DOHH2 (cell line): ENCODE measurements around the gene KRTAP10-5.

Experiments used
- H3F3A ChIP-seq: fragments of 200-600 bp; sonication (generic), shearing (Covaris generic); 2 replicates; pipeline ENCODE4 v1.6.0; 2016; ENCODE audit warnings: antibody characterized with exemption, mild to moderate bottlenecking; ENCODE audit not compliant: control insufficient read depth, insufficient read depth
- H3K27ac ChIP-seq: fragments of 200-600 bp; sonication (generic); 2 replicates; pipeline ENCODE4 v1.5.1; 2014; ENCODE audit warnings: low read depth, mild to moderate bottlenecking, low read length, moderate library complexity
- H3K27me3 ChIP-seq: fragments of 200-600 bp; sonication (generic); 2 replicates; pipeline ENCODE4 v1.6.1; 2014; ENCODE audit warnings: mild to moderate bottlenecking, low read length, mixed read lengths; ENCODE audit not compliant: control insufficient read depth
- H3K36me3 ChIP-seq: fragments of 200-600 bp; sonication (generic); 2 replicates; pipeline ENCODE4 v1.6.1; 2014; ENCODE audit warnings: mild to moderate bottlenecking, low read length, moderate library complexity, mixed read lengths; ENCODE audit not compliant: control insufficient read depth
- H3K4me1 ChIP-seq: fragments of 200-600 bp; sonication (generic); 2 replicates; pipeline ENCODE4 v1.6.1; 2014; ENCODE audit warnings: mild to moderate bottlenecking, low read length, mixed read lengths; ENCODE audit not compliant: control insufficient read depth
- H3K4me2 ChIP-seq: fragments of 200-600 bp; sonication (generic); 2 replicates; pipeline ENCODE4 v1.6.0; 2014; ENCODE audit warnings: mild to moderate bottlenecking, low read length, moderate library complexity
- H3K4me3 ChIP-seq: fragments of 200-600 bp; sonication (generic); 2 replicates; pipeline ENCODE4 v1.5.1; 2014; ENCODE audit warnings: mild to moderate bottlenecking, low read length, mixed read lengths
- H3K79me2 ChIP-seq: fragments of 200-600 bp; sonication (generic); 2 replicates; pipeline ENCODE4 v1.6.1; 2014; ENCODE audit warnings: mild to moderate bottlenecking, low read length, mixed read lengths; ENCODE audit not compliant: control insufficient read depth
- H3K9me2 ChIP-seq: fragments of 200-600 bp; sonication (generic); replicated peaks from 2 replicates; pipeline ENCODE4 v1.6.1; 2014; ENCODE audit warnings: mild to moderate bottlenecking, low read length, mixed read lengths; ENCODE audit not compliant: control insufficient read depth
- H3K9me3 ChIP-seq: fragments of 200-600 bp; sonication (generic); 2 replicates; pipeline ENCODE4 v1.6.1; 2014; ENCODE audit warnings: antibody characterized with exemption, low read length, mixed read lengths; ENCODE audit not compliant: control insufficient read depth, insufficient read depth
- H4K20me1 ChIP-seq: fragments of 200-600 bp; sonication (generic); 2 replicates; pipeline ENCODE4 v1.6.0; 2014; ENCODE audit warnings: low read depth, mild to moderate bottlenecking, antibody characterized with exemption, low read length, moderate library complexity; ENCODE audit not compliant: control insufficient read depth, insufficient read depth
- EZH2phosphoT487 ChIP-seq: fragments of 200-600 bp; sonication (generic); IDR thresholded peaks from 2 replicates; pipeline ENCODE4 v1.6.1; 2017; ENCODE audit warnings: borderline replicate concordance, mild to moderate bottlenecking, antibody characterized with exemption, low read length, moderate library complexity, mixed read lengths
- TF ChIP-seq, protein P1 (sequence below): fragments of 200-600 bp; sonication (generic); IDR thresholded peaks from one replicate; pipeline ENCODE4 v1.5.1; 2014; ENCODE audit warnings: antibody characterized with exemption, mild to moderate bottlenecking, low read depth, low read length; ENCODE audit not compliant: poor library complexity, severe bottlenecking

Gene KRTAP10-5

GRCh38 chr21:44595524-44595923, 15.1 kb upstream of the KRTAP10-5 start:
- Histone ChIP-seq H4K20me1 (no peaks in the 10 kb centered on the region), H3K79me2 (no peaks in the 10 kb centered on the region), H3K27ac (no peak overlapping the region), H3K9me2 (no peaks in the 10 kb centered on the region), H3F3A (no peaks in the 10 kb centered on the region), H3K4me3 (no peak overlapping the region), H3K9me3 (no peaks in the 10 kb centered on the region), H3K27me3 (0 out of 2 replicates have a peak, but pooled peaks cover 3% of the 10 kb centered on the region), H3K4me1 (no peaks in the 10 kb centered on the region), H3K36me3 (no peaks in the 10 kb centered on the region), H3K4me2 (no peak overlapping the region)
- TF ChIP-seq, protein P1, sequence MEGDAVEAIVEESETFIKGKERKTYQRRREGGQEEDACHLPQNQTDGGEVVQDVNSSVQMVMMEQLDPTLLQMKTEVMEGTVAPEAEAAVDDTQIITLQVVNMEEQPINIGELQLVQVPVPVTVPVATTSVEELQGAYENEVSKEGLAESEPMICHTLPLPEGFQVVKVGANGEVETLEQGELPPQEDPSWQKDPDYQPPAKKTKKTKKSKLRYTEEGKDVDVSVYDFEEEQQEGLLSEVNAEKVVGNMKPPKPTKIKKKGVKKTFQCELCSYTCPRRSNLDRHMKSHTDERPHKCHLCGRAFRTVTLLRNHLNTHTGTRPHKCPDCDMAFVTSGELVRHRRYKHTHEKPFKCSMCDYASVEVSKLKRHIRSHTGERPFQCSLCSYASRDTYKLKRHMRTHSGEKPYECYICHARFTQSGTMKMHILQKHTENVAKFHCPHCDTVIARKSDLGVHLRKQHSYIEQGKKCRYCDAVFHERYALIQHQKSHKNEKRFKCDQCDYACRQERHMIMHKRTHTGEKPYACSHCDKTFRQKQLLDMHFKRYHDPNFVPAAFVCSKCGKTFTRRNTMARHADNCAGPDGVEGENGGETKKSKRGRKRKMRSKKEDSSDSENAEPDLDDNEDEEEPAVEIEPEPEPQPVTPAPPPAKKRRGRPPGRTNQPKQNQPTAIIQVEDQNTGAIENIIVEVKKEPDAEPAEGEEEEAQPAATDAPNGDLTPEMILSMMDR, result no peak
- TF ChIP-seq EZH2phosphoT487, result no peak

DNA sequence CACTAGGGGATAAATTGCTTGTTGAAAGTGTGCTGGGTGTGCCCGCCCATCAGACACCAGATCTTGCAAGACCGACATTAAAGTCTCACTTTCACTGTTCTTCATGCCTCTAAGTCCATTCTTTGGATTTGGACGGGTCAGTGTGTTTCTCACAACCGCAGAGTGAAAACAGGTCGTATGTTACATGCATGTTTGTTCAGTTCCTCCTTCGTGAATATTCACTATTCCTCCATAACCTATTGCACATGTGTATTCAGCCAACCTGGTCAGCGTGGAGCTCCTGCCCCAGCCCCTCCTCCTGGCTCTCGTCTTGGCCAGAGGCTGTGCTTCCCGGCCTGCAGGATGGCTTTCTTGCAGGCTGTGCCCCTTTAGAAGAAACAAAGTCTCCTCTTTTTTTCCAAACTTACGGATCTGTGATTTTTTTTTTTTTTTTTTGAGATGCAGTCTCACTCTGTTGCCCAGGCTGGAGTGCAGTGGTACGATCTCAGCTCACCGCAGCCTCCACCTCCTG, 14.1 kb upstream of the KRTAP10-5 start:
- Histone ChIP-seq H3F3A (no peaks in the 10 kb centered on the region), H3K4me1 (no peaks in the 10 kb centered on the region), H3K9me3 (no peaks in the 10 kb centered on the region), H3K9me2 (no peaks in the 10 kb centered on the region), H3K36me3 (no peaks in the 10 kb centered on the region), H3K27me3 (0 out of 2 replicates have a peak, but pooled peaks cover 3% of the 10 kb centered on the region), H4K20me1 (no peaks in the 10 kb centered on the region), H3K79me2 (no peaks in the 10 kb centered on the region), H3K4me3 (no peak overlapping the region), H3K4me2 (no peak overlapping the region), H3K27ac (no peak overlapping the region)
- TF ChIP-seq, protein P1, result no peak
- no peak for TF ChIP-seq EZH2phosphoT487

GRCh38 chr21:44593598-44594405, 13.4 kb upstream of the KRTAP10-5 start:
- no peak overlapping the region for H3K4me3 ChIP-seq
- TF ChIP-seq, protein P1, result no peak
- no peak for TF ChIP-seq EZH2phosphoT487
- no peaks in the 10 kb centered on the region for H3F3A ChIP-seq
- H4K20me1 ChIP-seq, result no peaks in the 10 kb centered on the region
- H3K9me2 ChIP-seq, result no peaks in the 10 kb centered on the region
- H3K36me3 ChIP-seq, result no peaks in the 10 kb centered on the region
- 0 out of 2 replicates have a peak, but pooled peaks cover 3% of the 10 kb centered on the region for H3K27me3 ChIP-seq
- H3K4me1 ChIP-seq, result no peaks in the 10 kb centered on the region
- H3K9me3 ChIP-seq, result no peaks in the 10 kb centered on the region
- H3K79me2 ChIP-seq, result no peaks in the 10 kb centered on the region
- H3K4me2 ChIP-seq, result no peak overlapping the region
- H3K27ac ChIP-seq, result no peak overlapping the region
